Panc1 (cell line): ENCODE data around the gene PRTFDC1.

Source experiments
- POLR2AphosphoS5 ChIP-seq: IDR thresholded peaks from 2 replicates; pipeline ENCODE4 v1.6.1; 2012; ENCODE audit warnings: mild to moderate bottlenecking, low read depth, low read length, moderate library complexity
- TF ChIP-seq, protein P1 (sequence below): fragments of 450-650 bp; IDR thresholded peaks from 2 replicates; pipeline ENCODE4 v1.5.1; 2017; ENCODE audit warnings: mild to moderate bottlenecking

DNA sequence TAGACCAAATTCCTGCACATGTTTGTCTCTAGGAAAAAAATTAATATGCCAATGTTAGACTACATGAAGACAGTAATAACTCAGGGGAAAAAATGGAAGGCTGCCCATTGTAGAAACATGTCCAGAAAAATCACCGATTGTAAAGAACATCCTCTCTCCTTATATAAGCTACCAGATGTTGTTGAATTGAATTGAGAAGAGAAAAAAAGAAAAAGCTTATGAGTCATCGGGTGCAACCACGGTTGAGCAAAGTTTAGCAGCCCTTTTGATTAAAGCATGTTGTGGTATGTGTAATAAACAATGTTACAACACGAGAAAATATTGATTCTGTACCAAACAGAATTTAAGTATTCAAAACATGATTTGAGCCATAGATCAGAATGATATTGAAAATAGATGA lies 126.4 kb downstream of the PRTFDC1 start:
- TF ChIP-seq, protein P1, sequence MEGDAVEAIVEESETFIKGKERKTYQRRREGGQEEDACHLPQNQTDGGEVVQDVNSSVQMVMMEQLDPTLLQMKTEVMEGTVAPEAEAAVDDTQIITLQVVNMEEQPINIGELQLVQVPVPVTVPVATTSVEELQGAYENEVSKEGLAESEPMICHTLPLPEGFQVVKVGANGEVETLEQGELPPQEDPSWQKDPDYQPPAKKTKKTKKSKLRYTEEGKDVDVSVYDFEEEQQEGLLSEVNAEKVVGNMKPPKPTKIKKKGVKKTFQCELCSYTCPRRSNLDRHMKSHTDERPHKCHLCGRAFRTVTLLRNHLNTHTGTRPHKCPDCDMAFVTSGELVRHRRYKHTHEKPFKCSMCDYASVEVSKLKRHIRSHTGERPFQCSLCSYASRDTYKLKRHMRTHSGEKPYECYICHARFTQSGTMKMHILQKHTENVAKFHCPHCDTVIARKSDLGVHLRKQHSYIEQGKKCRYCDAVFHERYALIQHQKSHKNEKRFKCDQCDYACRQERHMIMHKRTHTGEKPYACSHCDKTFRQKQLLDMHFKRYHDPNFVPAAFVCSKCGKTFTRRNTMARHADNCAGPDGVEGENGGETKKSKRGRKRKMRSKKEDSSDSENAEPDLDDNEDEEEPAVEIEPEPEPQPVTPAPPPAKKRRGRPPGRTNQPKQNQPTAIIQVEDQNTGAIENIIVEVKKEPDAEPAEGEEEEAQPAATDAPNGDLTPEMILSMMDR = no peak
- TF ChIP-seq POLR2AphosphoS5 = no peak
